Peyer's patch (tissue), 4 donors: Measurements from ENCODE around the gene RASSF9. TPM values are rescaled to one million over a fixed set of nuclear protein-coding genes. Genes with fewer than 3 reads are reported as not detected.

ENCODE experiments used
- DNase-seq, 3 donors: peaks; one replicate each; pipeline ENCODE4 v3.0.0-alpha.2; 2017 to 2019
- H3K27ac ChIP-seq, 4 donors: fragments of 200-600 bp; sonication (generic); one replicate each; pipeline ENCODE4 v1.5.1; 2016 to 2019
- H3K27me3 ChIP-seq, 2 donors: fragments of 200-600 bp; sonication (generic); one replicate each; pipeline ENCODE4 v1.5.1; 2019
- H3K36me3 ChIP-seq, 3 donors: fragments of 200-600 bp; sonication (generic); one replicate each; pipeline ENCODE4 v1.5.1; 2016 to 2019
- H3K4me1 ChIP-seq, 4 donors: fragments of 200-600 bp; sonication (generic); one replicate each; pipeline ENCODE4 v1.5.1; 2016 to 2019
- H3K4me3 ChIP-seq, 4 donors: fragments of 200-600 bp; sonication (generic); 1 replicate in 3 of 4; 2 replicates in 1 of 4; pipeline ENCODE4 v1.5.1; 2016 to 2019; ENCODE audit warnings: mild to moderate bottlenecking in 1 of 4
- H3K9me3 ChIP-seq, 4 donors: fragments of 200-600 bp; sonication (generic); one replicate each; pipeline ENCODE4 v1.5.1; 2016 to 2019; ENCODE audit warnings: mild to moderate bottlenecking in 1 of 4
- POLR2A ChIP-seq, 2 donors: fragments of 450-650 bp; IDR thresholded peaks; one replicate each; pipeline ENCODE4 v1.5.1; 2017; ENCODE audit warnings: antibody characterized with exemption in 2 of 2, mild to moderate bottlenecking in 2 of 2, moderate library complexity in 2 of 2
- total RNA-seq, 4 donors: library from RNA; depleted of rRNA; stranded (reverse); fragments of >200 nt; gene quantifications; one replicate each; pipeline ENCODE4 v1.1.0, GENCODE V29; 2016
- TF ChIP-seq, protein P1 (sequence below), 6 experiments: fragments of 450-650 bp in 4 of 6; fragments of 200-600 bp in 2 of 6; sonication (generic) in 1 of 6; IDR thresholded peaks; one replicate each; pipeline ENCODE4 v1.5.1; 2017 to 2019; ENCODE audit warnings: antibody characterized with exemption in 6 of 6, mild to moderate bottlenecking in 3 of 6, moderate library complexity in 1 of 6

RASSF9 gene
- total RNA-seq, 4 donors from 2014 or later, result 0.83 to 1.4 (median 1.1) TPM

GRCh38 chr12:85804663-85805062 is 31.5 kb downstream of the RASSF9 start:
- Histone ChIP-seq H3K27me3 (no peaks in the 10 kb centered on the region), H3K27ac (no peak overlapping the region), H3K4me1 (no peaks in the 10 kb centered on the region), H3K4me3 (no peak overlapping the region), H3K36me3 (no peaks in the 10 kb centered on the region), H3K9me3 (no peaks in the 10 kb centered on the region)
- no peak for DNase-seq
- TF ChIP-seq POLR2A (IDR thresholded peaks at IDR 0.05), result no peak
- TF ChIP-seq, protein P1, sequence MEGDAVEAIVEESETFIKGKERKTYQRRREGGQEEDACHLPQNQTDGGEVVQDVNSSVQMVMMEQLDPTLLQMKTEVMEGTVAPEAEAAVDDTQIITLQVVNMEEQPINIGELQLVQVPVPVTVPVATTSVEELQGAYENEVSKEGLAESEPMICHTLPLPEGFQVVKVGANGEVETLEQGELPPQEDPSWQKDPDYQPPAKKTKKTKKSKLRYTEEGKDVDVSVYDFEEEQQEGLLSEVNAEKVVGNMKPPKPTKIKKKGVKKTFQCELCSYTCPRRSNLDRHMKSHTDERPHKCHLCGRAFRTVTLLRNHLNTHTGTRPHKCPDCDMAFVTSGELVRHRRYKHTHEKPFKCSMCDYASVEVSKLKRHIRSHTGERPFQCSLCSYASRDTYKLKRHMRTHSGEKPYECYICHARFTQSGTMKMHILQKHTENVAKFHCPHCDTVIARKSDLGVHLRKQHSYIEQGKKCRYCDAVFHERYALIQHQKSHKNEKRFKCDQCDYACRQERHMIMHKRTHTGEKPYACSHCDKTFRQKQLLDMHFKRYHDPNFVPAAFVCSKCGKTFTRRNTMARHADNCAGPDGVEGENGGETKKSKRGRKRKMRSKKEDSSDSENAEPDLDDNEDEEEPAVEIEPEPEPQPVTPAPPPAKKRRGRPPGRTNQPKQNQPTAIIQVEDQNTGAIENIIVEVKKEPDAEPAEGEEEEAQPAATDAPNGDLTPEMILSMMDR (IDR thresholded peaks at IDR 0.05), result no peak

- no peak overlapping the region for H3K27ac ChIP-seq
- no peak for DNase-seq
Measured at GRCh38 chr12:85803923-85804322, 32.3 kb downstream of the RASSF9 start.

DNA sequence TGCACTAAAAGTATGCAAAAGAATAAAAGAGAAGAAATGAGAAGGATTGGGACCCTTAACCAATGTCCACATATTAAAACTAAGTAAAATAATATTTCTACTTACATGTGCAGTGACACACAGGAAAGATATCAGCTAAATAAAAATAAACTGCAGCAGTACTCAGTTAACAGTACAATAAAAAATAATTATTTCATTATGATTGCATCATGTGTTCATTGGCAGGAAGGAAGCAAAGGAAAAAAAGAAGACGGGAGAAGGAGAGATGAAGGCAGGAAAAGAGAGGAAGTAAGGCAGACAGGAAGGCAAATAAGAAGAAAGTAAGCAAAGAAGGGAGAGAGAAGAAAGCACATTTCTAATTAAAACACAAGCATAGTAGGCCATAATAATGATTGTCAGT is 33.0 kb downstream of the RASSF9 start:
- no peak overlapping the region for H3K27ac ChIP-seq
- no peaks in the 10 kb centered on the region for H3K9me3 ChIP-seq
- TF ChIP-seq, protein P1 (IDR thresholded peaks at IDR 0.05), result no peak
- no peak for TF ChIP-seq POLR2A (IDR thresholded peaks at IDR 0.05)
- no peak overlapping the region for H3K4me3 ChIP-seq
- H3K36me3 ChIP-seq, result no peaks in the 10 kb centered on the region
- no peaks in the 10 kb centered on the region for H3K27me3 ChIP-seq
- DNase-seq, result no peak
- no peaks in the 10 kb centered on the region for H3K4me1 ChIP-seq

More at GRCh38 chr12:85803923-85804322, 32.3 kb downstream of the RASSF9 start:
- Histone ChIP-seq H3K4me1 (no peaks in the 10 kb centered on the region), H3K9me3 (no peaks in the 10 kb centered on the region), H3K4me3 (no peak overlapping the region), H3K27me3 (no peaks in the 10 kb centered on the region), H3K36me3 (no peaks in the 10 kb centered on the region)
- no peak for TF ChIP-seq POLR2A (IDR thresholded peaks at IDR 0.05)
- TF ChIP-seq, protein P1 (IDR thresholded peaks at IDR 0.05), result no peak

DNA sequence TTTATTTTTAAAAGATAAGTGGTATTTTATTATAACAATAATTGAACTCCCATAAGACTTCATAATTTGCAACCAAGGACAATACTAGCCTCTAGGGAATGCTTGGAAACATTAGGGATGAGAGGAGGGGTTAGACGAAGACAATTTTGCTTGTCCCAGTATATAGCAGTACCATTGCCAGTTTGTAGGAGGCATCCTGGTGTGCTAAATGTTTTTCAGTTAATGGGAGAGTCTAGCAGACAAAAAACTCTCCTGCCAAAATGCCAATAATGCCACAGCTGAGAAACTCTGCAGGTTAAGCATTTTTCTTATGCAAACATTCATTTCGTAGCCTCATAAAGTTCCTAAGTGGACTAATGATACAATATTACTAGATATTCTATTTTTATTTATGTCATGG is 38.1 kb downstream of the RASSF9 start:
- Histone ChIP-seq H3K36me3 (no peaks in the 10 kb centered on the region), H3K9me3 (no peaks in the 10 kb centered on the region), H3K27ac (no peak overlapping the region), H3K4me3 (no peak overlapping the region), H3K27me3 (no peaks in the 10 kb centered on the region), H3K4me1 (no peaks in the 10 kb centered on the region)
- TF ChIP-seq, protein P1 (IDR thresholded peaks at IDR 0.05), result no peak
- no peak for TF ChIP-seq POLR2A (IDR thresholded peaks at IDR 0.05)
- no peak for DNase-seq

GRCh38 chr12:85796001-85796400 is 40.2 kb downstream of the RASSF9 start:
- Histone ChIP-seq H3K4me3 (no peak overlapping the region), H3K36me3 (no peaks in the 10 kb centered on the region), H3K27ac (no peak overlapping the region), H3K9me3 (no peaks in the 10 kb centered on the region), H3K27me3 (no peaks in the 10 kb centered on the region), H3K4me1 (no peaks in the 10 kb centered on the region)
- no peak for TF ChIP-seq POLR2A (IDR thresholded peaks at IDR 0.05)
- TF ChIP-seq, protein P1 (IDR thresholded peaks at IDR 0.05), result no peak
- DNase-seq, result no peak

DNA sequence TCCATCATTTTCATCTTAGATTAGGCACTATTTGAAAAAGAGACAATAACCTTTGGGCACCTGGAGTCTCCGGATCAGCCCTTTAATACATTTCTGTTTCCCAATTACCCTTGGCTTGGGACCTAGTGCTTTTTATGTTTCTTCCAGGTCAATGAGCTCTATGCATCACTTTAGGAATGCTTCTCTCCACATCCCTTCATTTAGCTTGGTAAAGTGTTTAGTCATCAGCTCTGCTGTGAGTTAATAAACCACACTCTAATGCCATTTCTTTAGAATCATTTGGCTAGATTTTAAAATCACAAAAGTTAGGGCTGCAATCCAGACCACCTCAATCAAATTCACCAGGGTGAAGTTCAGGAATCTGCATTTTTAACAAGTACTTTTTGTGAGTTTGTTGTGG is 41.7 kb downstream of the RASSF9 start:
- no peak for DNase-seq

More for the DNA sequence above, 41.7 kb downstream of the RASSF9 start:
- no peaks in the 10 kb centered on the region for H3K9me3 ChIP-seq
- no peak overlapping the region for H3K27ac ChIP-seq
- TF ChIP-seq POLR2A (IDR thresholded peaks at IDR 0.05), result no peak
- TF ChIP-seq, protein P1 (IDR thresholded peaks at IDR 0.05), result no peak
- no peaks in the 10 kb centered on the region for H3K4me1 ChIP-seq
- H3K4me3 ChIP-seq, result no peak overlapping the region
- H3K27me3 ChIP-seq, result no peaks in the 10 kb centered on the region
- H3K36me3 ChIP-seq, result no peaks in the 10 kb centered on the region
